Left lung (tissue), 10 donors: ENCODE data around the gene SH3BP5. TPM values are rescaled to one million over a fixed set of nuclear protein-coding genes. Genes with fewer than 3 reads are reported as not detected.
"Not testable (repeated sequence)": the region's sequence is repeated elsewhere in the genome, so short reads cannot be mapped to it uniquely, and the experiment has no call there.

Source experiments
- ATAC-seq: fragments of 200-7000 bp; cut with Tn5 transposase; one replicate; pipeline ENCODE4 v1.9.1; 2020; ENCODE audit warnings: moderate library complexity
- DNase-seq, 4 donors: peaks; one replicate each; pipeline ENCODE4 v3.0.0-alpha.2; 2013 to 2020
- H3K27ac ChIP-seq, 2 donors: fragments of 200-600 bp; sonication (generic) in 1 of 2; one replicate each; pipeline versions ENCODE4 v1.5.0 to v1.8.0; 2020 to 2021
- H3K27me3 ChIP-seq, 2 donors: fragments of 200-600 bp; sonication (generic) in 1 of 2; one replicate each; pipeline versions ENCODE4 v1.5.0 to v1.8.0; 2020 to 2021
- H3K36me3 ChIP-seq, 2 donors: fragments of 200-600 bp; sonication (generic) in 1 of 2; one replicate each; pipeline versions ENCODE4 v1.5.0 to v1.8.0; 2020 to 2021
- H3K4me1 ChIP-seq, 2 donors: fragments of 200-600 bp; one replicate each; pipeline ENCODE4 v1.8.0; 2021
- H3K4me3 ChIP-seq, 2 donors: fragments of 200-600 bp; sonication (generic) in 1 of 2; one replicate each; pipeline versions ENCODE4 v1.5.0 to v1.8.0; 2020 to 2021; ENCODE audit warnings: mild to moderate bottlenecking in 1 of 2
- H3K9me3 ChIP-seq, 2 donors: fragments of 200-600 bp; sonication (generic) in 1 of 2; one replicate each; pipeline versions ENCODE4 v1.5.0 to v1.8.0; 2020 to 2021
- CTCF ChIP-seq, 2 donors: fragments of 200-600 bp; sonication (generic) in 1 of 2; IDR thresholded peaks; one replicate each; pipeline versions ENCODE4 v1.5.0 to v1.8.0; 2021; ENCODE audit warnings: antibody characterized with exemption in 2 of 2
- intact Hi-C, 2 donors: fragments of 100-400 bp; cut with DNase I; formaldehyde crosslinking; loops; one replicate each; pipeline versions ENCODE4 v1.11.2 to v1.14.2; 2022
- polyA plus RNA-seq, 6 donors: library from polyadenylated mRNA; unstranded; fragments of 120-200 nt; gene quantifications; one replicate each; pipeline ENCODE4 v1.2.1, GENCODE V29; 2013; ENCODE audit not compliant: insufficient read length in 6 of 6
- total RNA-seq, 2 donors: library from RNA; stranded (reverse); fragmentation: NEBNext Ultra II Directional; extraction: Animal tissue kit (Norgen Biotek cat#: 25700); gene quantifications; one replicate each; pipeline ENCODE4 v1.2.1, GENCODE V29; 2021
- donor health status: DM: no; HTN: yes; CAD: no.
- donor health status: DM: no; HTN: no; CAD: no.

SH3BP5 gene
- total and polyA plus RNA-seq, 8 donors: 53.3 to 65.5 (median 60.9) TPM

GRCh38 chr3:15361494-15362214 lies 29.3 kb upstream of the SH3BP5 start:
- H3K36me3 ChIP-seq: no peaks in the 10 kb centered on the region
- ATAC-seq: peak; percentile 38
- intact Hi-C loops: no loop called here
- no peak for TF ChIP-seq CTCF (IDR thresholded peaks at IDR 0.05)
- no peak overlapping the region for H3K4me3 ChIP-seq
- H3K27ac ChIP-seq: peak overlapping the region; percentile 0 to 8
- no peak for DNase-seq
- no peaks in the 10 kb centered on the region for H3K9me3 ChIP-seq
- peaks cover 0 to 23% of the 10 kb centered on the region in 2 donors for H3K4me1 ChIP-seq
- H3K27me3 ChIP-seq: no peaks in the 10 kb centered on the region

- intact Hi-C loops: no loop called here
- ATAC-seq (peak; percentile 21), DNase-seq (no peak)
- Histone ChIP-seq H3K9me3 (no peaks in the 10 kb centered on the region), H3K36me3 (no peaks in the 10 kb centered on the region), H3K27ac (peak overlapping the region; percentile 0 to 8), H3K4me1 (peaks cover 0 to 29% of the 10 kb centered on the region in 2 donors), H3K27me3 (no peaks in the 10 kb centered on the region), H3K4me3 (no peak overlapping the region)
- no peak for TF ChIP-seq CTCF (IDR thresholded peaks at IDR 0.05)
Observed at GRCh38 chr3:15360788-15361493, 28.6 kb upstream of the SH3BP5 start.

- no peak for TF ChIP-seq CTCF (IDR thresholded peaks at IDR 0.05)
- Histone ChIP-seq H3K9me3 (no peaks in the 10 kb centered on the region), H3K4me3 (no peak overlapping the region), H3K36me3 (no peaks in the 10 kb centered on the region), H3K27ac (no peak overlapping the region), H3K4me1 (peaks cover 0 to 29% of the 10 kb centered on the region in 2 donors), H3K27me3 (no peaks in the 10 kb centered on the region)
- intact Hi-C loops: no loop called here
- DNase-seq: no peak
- no peak for ATAC-seq
Observed at GRCh38 chr3:15359677-15360397, 27.5 kb upstream of the SH3BP5 start.

GRCh38 chr3:15356651-15357061 lies 24.3 kb upstream of the SH3BP5 start:
- intact Hi-C loops, H3K4me3 ChIP-seq, H3K27ac ChIP-seq, H3K27me3 ChIP-seq, H3K36me3 ChIP-seq, H3K9me3 ChIP-seq, DNase-seq, ATAC-seq: not testable (repeated sequence)
- peaks cover 0 to 27% of the 10 kb centered on the region in 2 donors for H3K4me1 ChIP-seq

GRCh38 chr3:15356176-15356575 lies 23.8 kb upstream of the SH3BP5 start:
- H3K4me3 ChIP-seq: no peak overlapping the region
- intact Hi-C loops: no loop called here
- H3K36me3 ChIP-seq: no peaks in the 10 kb centered on the region
- no peaks in the 10 kb centered on the region for H3K27me3 ChIP-seq
- no peak overlapping the region for H3K27ac ChIP-seq
- peaks cover 0 to 22% of the 10 kb centered on the region in 2 donors for H3K4me1 ChIP-seq
- peaks cover 0 to 9% of the 10 kb centered on the region in 2 donors for H3K9me3 ChIP-seq
- no peak for TF ChIP-seq CTCF (IDR thresholded peaks at IDR 0.05)
- ATAC-seq: no peak
- DNase-seq: no peak
